IMR-90 (cell line): ENCODE data around the gene VMAC.

ENCODE experiments used
- BHLHE40 ChIP-seq: fragments of 150-350 bp; IDR thresholded peaks from 2 replicates; pipeline ENCODE4 v1.6.1; 2016; ENCODE audit warnings: mild to moderate bottlenecking, low read depth, low read length
- CHD1 ChIP-seq: IDR thresholded peaks from 2 replicates; pipeline ENCODE4 v1.6.1; 2012; ENCODE audit warnings: low read depth, low read length, improper control_type of control experiment
- FOS ChIP-seq: fragments of 150-350 bp; IDR thresholded peaks from 2 replicates; pipeline ENCODE4 v1.6.1; 2016; ENCODE audit warnings: low read depth, low read length
- MAFK ChIP-seq: IDR thresholded peaks from 2 replicates; pipeline ENCODE4 v1.6.1; 2012; ENCODE audit warnings: low read depth, low read length, improper control_type of control experiment
- MXI1 ChIP-seq: IDR thresholded peaks from 2 replicates; pipeline ENCODE4 v1.6.1; 2012; ENCODE audit warnings: low read depth, mild to moderate bottlenecking, low read length, moderate library complexity, borderline replicate concordance
- NFE2L2 ChIP-seq: fragments of 150-350 bp; IDR thresholded peaks from 2 replicates; pipeline ENCODE4 v1.6.1; 2016; ENCODE audit warnings: low read depth, mild to moderate bottlenecking, low read length
- POLR2A ChIP-seq: IDR thresholded peaks from 2 replicates; pipeline ENCODE4 v1.6.1; 2012; ENCODE audit warnings: mild to moderate bottlenecking, low read depth, low read length
- RAD21 ChIP-seq: IDR thresholded peaks from 2 replicates; pipeline ENCODE4 v1.6.1; 2012; ENCODE audit warnings: low read length, improper control_type of control experiment
- RCOR1 ChIP-seq: IDR thresholded peaks from 2 replicates; pipeline ENCODE4 v1.6.1; 2012; ENCODE audit warnings: mild to moderate bottlenecking, low read length, improper control_type of control experiment; ENCODE audit not compliant: insufficient replicate concordance
- RFX5 ChIP-seq: IDR thresholded peaks from 2 replicates; pipeline ENCODE4 v1.8.0; 2012; ENCODE audit warnings: low read depth, mild to moderate bottlenecking, low read length, moderate library complexity
- SMC3 ChIP-seq: fragments of 150-350 bp; IDR thresholded peaks from 2 replicates; pipeline ENCODE4 v1.6.1; 2016; ENCODE audit warnings: low read depth, mild to moderate bottlenecking, antibody characterized with exemption, low read length, moderate library complexity
- TF ChIP-seq, protein P1 (sequence below): conservative IDR thresholded peaks from 2 replicates; pipeline ENCODE4 v1.5.1; 2012; ENCODE audit warnings: mild to moderate bottlenecking, low read depth, low read length, improper control_type of control experiment
- TF ChIP-seq, protein P2 (sequence below): fragments of 150-350 bp; IDR thresholded peaks from 2 replicates; pipeline ENCODE4 v1.6.1; 2017; ENCODE audit warnings: mild to moderate bottlenecking, antibody characterized with exemption, low read length, low read depth

DNA sequence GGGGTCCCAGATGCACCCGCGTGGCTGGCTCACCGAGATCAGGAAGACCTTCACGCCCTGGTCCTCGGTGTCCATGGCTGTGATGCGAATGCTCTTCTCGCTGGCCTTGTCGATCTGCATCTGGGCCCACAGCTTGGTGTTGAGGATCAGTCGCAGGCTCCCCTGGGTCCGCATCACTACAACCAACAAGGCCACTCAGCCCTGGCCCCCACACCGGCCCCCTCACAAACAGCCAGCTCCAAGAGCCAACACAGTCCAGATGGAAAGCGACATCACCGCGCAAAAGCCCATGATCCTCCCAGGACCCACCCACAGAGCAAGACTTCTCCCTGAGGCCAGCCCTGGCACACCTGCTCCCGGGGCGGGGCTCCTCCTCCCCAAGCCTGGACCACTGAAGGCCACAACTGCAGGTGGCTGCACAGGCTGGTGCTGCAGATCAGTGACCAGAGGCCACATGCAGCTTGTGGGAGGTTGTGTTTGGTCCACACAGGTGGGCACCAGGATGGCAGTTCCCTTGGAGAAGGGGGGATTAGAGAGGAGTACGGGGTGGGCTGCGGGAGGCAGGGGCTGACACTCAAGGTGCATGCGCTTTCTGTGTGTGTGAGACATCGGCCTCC lies 13.9 kb downstream of the VMAC start:
- TF ChIP-seq NFE2L2: no peak
- TF ChIP-seq, protein P1, sequence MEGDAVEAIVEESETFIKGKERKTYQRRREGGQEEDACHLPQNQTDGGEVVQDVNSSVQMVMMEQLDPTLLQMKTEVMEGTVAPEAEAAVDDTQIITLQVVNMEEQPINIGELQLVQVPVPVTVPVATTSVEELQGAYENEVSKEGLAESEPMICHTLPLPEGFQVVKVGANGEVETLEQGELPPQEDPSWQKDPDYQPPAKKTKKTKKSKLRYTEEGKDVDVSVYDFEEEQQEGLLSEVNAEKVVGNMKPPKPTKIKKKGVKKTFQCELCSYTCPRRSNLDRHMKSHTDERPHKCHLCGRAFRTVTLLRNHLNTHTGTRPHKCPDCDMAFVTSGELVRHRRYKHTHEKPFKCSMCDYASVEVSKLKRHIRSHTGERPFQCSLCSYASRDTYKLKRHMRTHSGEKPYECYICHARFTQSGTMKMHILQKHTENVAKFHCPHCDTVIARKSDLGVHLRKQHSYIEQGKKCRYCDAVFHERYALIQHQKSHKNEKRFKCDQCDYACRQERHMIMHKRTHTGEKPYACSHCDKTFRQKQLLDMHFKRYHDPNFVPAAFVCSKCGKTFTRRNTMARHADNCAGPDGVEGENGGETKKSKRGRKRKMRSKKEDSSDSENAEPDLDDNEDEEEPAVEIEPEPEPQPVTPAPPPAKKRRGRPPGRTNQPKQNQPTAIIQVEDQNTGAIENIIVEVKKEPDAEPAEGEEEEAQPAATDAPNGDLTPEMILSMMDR: no peak
- TF ChIP-seq RCOR1: no peak
- TF ChIP-seq MXI1: no peak
- TF ChIP-seq POLR2A: no peak
- no peak for TF ChIP-seq RFX5
- no peak for TF ChIP-seq FOS
- no peak for TF ChIP-seq RAD21
- no peak for TF ChIP-seq SMC3
- TF ChIP-seq, protein P2, sequence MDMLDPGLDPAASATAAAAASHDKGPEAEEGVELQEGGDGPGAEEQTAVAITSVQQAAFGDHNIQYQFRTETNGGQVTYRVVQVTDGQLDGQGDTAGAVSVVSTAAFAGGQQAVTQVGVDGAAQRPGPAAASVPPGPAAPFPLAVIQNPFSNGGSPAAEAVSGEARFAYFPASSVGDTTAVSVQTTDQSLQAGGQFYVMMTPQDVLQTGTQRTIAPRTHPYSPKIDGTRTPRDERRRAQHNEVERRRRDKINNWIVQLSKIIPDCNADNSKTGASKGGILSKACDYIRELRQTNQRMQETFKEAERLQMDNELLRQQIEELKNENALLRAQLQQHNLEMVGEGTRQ: no peak
- TF ChIP-seq CHD1: no peak
- no peak for TF ChIP-seq MAFK
- TF ChIP-seq BHLHE40: no peak
